Endothelial cell of umbilical vein (primary cell): ENCODE data around the gene RALA. TPM values are rescaled to one million over a fixed set of nuclear protein-coding genes. Genes with fewer than 3 reads are reported as not detected.
A peak's percentile ranks its signal among the peaks of the same experiment; 100 is the strongest.

Experiments used
- BruUV-seq: library from RNA; stranded (reverse); fragments of 400-500 nt; replicated peaks from 2 replicates; lab custom pipeline; 2021; lab: Mats Ljungman, UMichigan
- CTCF ChIA-PET: fragments of 300-600, 350-600 bp; sonication (Branson Sonifier 250); formaldehyde crosslinking; loops from one replicate; lab custom pipeline; 2021; ENCODE audit warnings: antibody characterized with exemption, inconsistent platforms; lab: Charles Lee
- POLR2A ChIA-PET: fragments of 300-600, 350-600 bp; sonication (Branson Sonifier 250); formaldehyde crosslinking; loops from one replicate; lab custom pipeline; 2021; ENCODE audit warnings: antibody characterized with exemption, inconsistent platforms; lab: Charles Lee
- DNase-seq: peaks from one replicate; pipeline ENCODE4 v3.0.0-alpha.2; 2011; ENCODE audit warnings: low read depth, low spot score
- FAIRE-seq: peaks from 2 replicates; lab custom pipeline; 2011; peaks lifted over from hg19 to GRCh38; lab: Jason Lieb, UNC
- H2AFZ ChIP-seq: 2 replicates; pipeline ENCODE4 v1.6.0; 2012; ENCODE audit warnings: low read depth, low read length, control low read depth, inconsistent platforms
- H3K27ac ChIP-seq: 2 replicates; pipeline ENCODE4 v1.5.1; 2011; ENCODE audit warnings: low read depth, mild to moderate bottlenecking, control low read depth, low read length, moderate library complexity; ENCODE audit not compliant: insufficient read depth
- H3K27me3 ChIP-seq, 2 experiments: 2 replicates each; pipeline versions ENCODE4 v1.6.0 to v1.6.1; 2011; ENCODE audit warnings: low read length in 2 of 2, mixed read lengths in 1 of 2; ENCODE audit not compliant: control insufficient read depth in 2 of 2, insufficient read depth in 2 of 2
- H3K36me3 ChIP-seq, 2 experiments: 2 replicates in 1 of 2; 3 replicates in 1 of 2; pipeline ENCODE4 v1.5.1; 2011; ENCODE audit warnings: low read length in 2 of 2, mild to moderate bottlenecking in 1 of 2, moderate library complexity in 1 of 2; ENCODE audit not compliant: control insufficient read depth in 2 of 2, insufficient read depth in 2 of 2; ENCODE audit errors: extremely low read depth in 1 of 2
- H3K4me1 ChIP-seq: 3 replicates; pipeline ENCODE4 v1.5.1; 2011; ENCODE audit warnings: mild to moderate bottlenecking, low read length; ENCODE audit not compliant: control insufficient read depth, insufficient read depth; ENCODE audit errors: extremely low read depth
- H3K4me2 ChIP-seq: 2 replicates; pipeline ENCODE4 v1.6.1; 2011; ENCODE audit warnings: low read length, control low read depth, mixed read lengths; ENCODE audit not compliant: insufficient read depth
- H3K4me3 ChIP-seq, 3 experiments: fragments of 200-600 bp in 1 of 3; sonication (generic), shearing (Covaris generic) in 1 of 3; replicated peaks in 1 of 3; 2 replicates each; pipeline ENCODE4 v1.5.1; 2011 to 2016; ENCODE audit warnings: control low read depth in 3 of 3, low read length in 3 of 3, mild to moderate bottlenecking in 2 of 3, inconsistent platforms in 1 of 3, low read depth in 1 of 3, moderate library complexity in 1 of 3; ENCODE audit not compliant: insufficient read depth in 1 of 3
- H3K79me2 ChIP-seq: 2 replicates; pipeline ENCODE4 v1.6.0; 2012; ENCODE audit warnings: low read length, inconsistent platforms; ENCODE audit not compliant: control insufficient read depth, insufficient read depth
- H3K9ac ChIP-seq: replicated peaks from 2 replicates; pipeline ENCODE3; 2011; ENCODE audit warnings: low read length, control low read depth; ENCODE audit not compliant: insufficient read depth; ENCODE audit errors: extremely low read depth
- H3K9me1 ChIP-seq: replicated peaks from 3 replicates; pipeline ENCODE4 v1.6.0; 2011; ENCODE audit warnings: mild to moderate bottlenecking, low read length; ENCODE audit not compliant: control insufficient read depth, insufficient read depth; ENCODE audit errors: extremely low read depth
- H3K9me3 ChIP-seq: replicated peaks from 2 replicates; pipeline ENCODE4 v1.5.1; 2012; ENCODE audit warnings: low read length, inconsistent platforms; ENCODE audit not compliant: control insufficient read depth, insufficient read depth
- H4K20me1 ChIP-seq: replicated peaks from 2 replicates; pipeline ENCODE3; 2011; ENCODE audit warnings: mild to moderate bottlenecking, low read length; ENCODE audit not compliant: control insufficient read depth, insufficient read depth; ENCODE audit errors: extremely low read depth
- EZH2 ChIP-seq: IDR thresholded peaks from 2 replicates; pipeline ENCODE4 v1.6.1; 2012; ENCODE audit warnings: borderline replicate concordance, low read depth, mild to moderate bottlenecking, moderate library complexity, low read length, inconsistent platforms; ENCODE audit not compliant: severe bottlenecking
- FOS ChIP-seq: IDR thresholded peaks from 2 replicates; pipeline ENCODE4 v1.6.1; 2011; ENCODE audit warnings: mild to moderate bottlenecking, low read length, moderate library complexity, borderline replicate concordance; ENCODE audit not compliant: insufficient read depth
- GATA2 ChIP-seq: IDR thresholded peaks from 2 replicates; pipeline ENCODE4 v1.7.0; 2011; ENCODE audit warnings: low read depth, mild to moderate bottlenecking, moderate library complexity, mixed read lengths, low read length; ENCODE audit not compliant: insufficient read length, insufficient read depth
- JUN ChIP-seq: IDR thresholded peaks from 2 replicates; pipeline ENCODE4 v1.6.1; 2011; ENCODE audit warnings: borderline replicate concordance, low read depth; ENCODE audit not compliant: insufficient read length, insufficient read depth
- MYC ChIP-seq: IDR thresholded peaks from one replicate; pipeline ENCODE4 v1.6.1; 2011; ENCODE audit warnings: mild to moderate bottlenecking, low read depth, low read length
- POLR2A ChIP-seq: IDR thresholded peaks from 2 replicates; pipeline ENCODE4 v1.6.1; 2012; ENCODE audit warnings: low read depth, mild to moderate bottlenecking, control low read depth, low read length
- POLR2AphosphoS5 ChIP-seq: IDR thresholded peaks from 2 replicates; pipeline ENCODE4 v1.6.1; 2012; ENCODE audit warnings: low read depth, mild to moderate bottlenecking, control low read depth, low read length, moderate library complexity; ENCODE audit not compliant: insufficient read depth
- dilution Hi-C: fragments of 300-500 bp; cut with MboI; formaldehyde crosslinking; loops from one replicate; pipeline ENCODE4 v1.15.0; 2019; ENCODE audit warnings: low sequenced_read_pairs; ENCODE audit not compliant: extremely low pct_ligation_motif_present
- intact Hi-C: fragments of 100-400 bp; cut with micrococcal nuclease; formaldehyde crosslinking; loops from one replicate; pipeline ENCODE4 v1.10.0; 2022
- polyA plus RNA-seq, 4 experiments: library from polyadenylated mRNA; depleted of rRNA in 3 of 4; stranded (reverse) in 3 of 4; unstranded in 1 of 4; fragments of >200 nt; gene quantifications; 2 replicates each; pipeline versions ENCODE4 v1.2.1 to v1.2.3, GENCODE V29; 2011 to 2012; ENCODE audit warnings: missing spikeins in 1 of 4
- total RNA-seq: library from RNA; stranded (reverse); gene quantifications from 2 replicates; pipeline ENCODE4 v1.2.3, GENCODE V29; 2021
- TF ChIP-seq, protein P1 (sequence below), 2 donors: IDR thresholded peaks; 1 replicate in 1 of 2; 2 replicates in 1 of 2; pipeline ENCODE4 v1.5.1; 2011; ENCODE audit warnings: low read length in 2 of 2, mild to moderate bottlenecking in 2 of 2, moderate library complexity in 2 of 2, control low read depth in 1 of 2, inconsistent platforms in 1 of 2, low read depth in 1 of 2; ENCODE audit not compliant: insufficient read depth in 1 of 2; ENCODE audit errors: extremely low read depth in 1 of 2
- TF ChIP-seq, protein P2 (sequence below): IDR thresholded peaks from 2 replicates; pipeline ENCODE4 v1.6.1; 2011; ENCODE audit not compliant: insufficient read depth, insufficient read length

Gene RALA
- total and polyA plus RNA-seq, 2 donors (not counting 3 experiments of a cell fraction or from before 2014, with no cell fraction given), result 91.1 to 191 TPM

DNA sequence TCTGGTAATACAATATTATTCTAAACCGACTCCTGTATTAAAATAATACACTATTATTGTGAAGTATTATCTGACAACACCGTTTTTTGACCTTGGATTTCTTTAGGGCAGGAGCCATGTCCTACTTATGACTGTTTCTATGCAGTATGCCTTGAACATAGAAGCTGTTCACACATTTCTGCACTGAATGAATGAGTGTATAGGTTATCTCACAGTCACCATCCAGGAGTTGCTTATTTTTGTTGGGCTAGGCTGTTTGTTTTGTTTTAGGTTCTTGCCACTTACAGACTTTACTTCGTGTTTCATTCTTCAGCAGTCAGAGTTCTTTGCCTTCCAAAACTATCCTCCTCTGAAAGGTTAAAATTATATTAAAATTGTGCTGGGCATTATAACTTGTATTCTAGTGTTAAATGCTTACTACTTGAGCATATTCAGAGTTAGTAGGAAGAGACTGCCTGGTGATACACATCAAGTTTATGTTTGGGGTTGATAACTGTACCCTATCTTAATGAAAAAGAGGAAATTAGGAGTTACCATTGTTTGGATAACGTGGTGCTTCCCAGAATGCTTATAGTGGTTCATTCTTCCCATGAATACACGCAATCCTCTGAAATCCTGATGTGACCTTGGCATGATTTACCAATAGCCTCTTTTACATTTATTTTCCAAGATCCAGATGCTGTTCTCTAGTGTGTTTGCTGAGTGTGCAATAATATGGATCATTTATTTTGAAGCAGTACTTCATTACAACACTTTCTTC lies 1.7 kb downstream of the RALA start:
- Histone ChIP-seq H3K27ac (peak overlapping the region; percentile 87), H2AFZ (no peak overlapping the region), H3K4me3 (peak overlapping the region; percentile 80 to 98 (median 90)), H3K9ac (peak overlapping the region; percentile 100), H4K20me1 (no peaks in the 10 kb centered on the region), H3K4me1 (peaks cover 43% of the 10 kb centered on the region), H3K27me3 (no peaks in the 10 kb centered on the region), H3K36me3 (peaks cover 4% of the 10 kb centered on the region in 2 experiments), H3K9me3 (no peaks in the 10 kb centered on the region), H3K4me2 (peak overlapping the region; percentile 99), H3K79me2 (peaks cover 65% of the 10 kb centered on the region), H3K9me1 (no peaks in the 10 kb centered on the region)
- dilution Hi-C loops (no loop called here), intact Hi-C loops (loop anchor here (1.0 to 5.0 kb wide), 3 partner anchors 36 to 322 kb away; no protein-coding TSS in a partner anchor)
- TF ChIP-seq MYC, result no peak
- TF ChIP-seq GATA2, result no peak
- no peak for TF ChIP-seq FOS
- peak; percentile 66 for TF ChIP-seq POLR2A
- TF ChIP-seq, protein P1, sequence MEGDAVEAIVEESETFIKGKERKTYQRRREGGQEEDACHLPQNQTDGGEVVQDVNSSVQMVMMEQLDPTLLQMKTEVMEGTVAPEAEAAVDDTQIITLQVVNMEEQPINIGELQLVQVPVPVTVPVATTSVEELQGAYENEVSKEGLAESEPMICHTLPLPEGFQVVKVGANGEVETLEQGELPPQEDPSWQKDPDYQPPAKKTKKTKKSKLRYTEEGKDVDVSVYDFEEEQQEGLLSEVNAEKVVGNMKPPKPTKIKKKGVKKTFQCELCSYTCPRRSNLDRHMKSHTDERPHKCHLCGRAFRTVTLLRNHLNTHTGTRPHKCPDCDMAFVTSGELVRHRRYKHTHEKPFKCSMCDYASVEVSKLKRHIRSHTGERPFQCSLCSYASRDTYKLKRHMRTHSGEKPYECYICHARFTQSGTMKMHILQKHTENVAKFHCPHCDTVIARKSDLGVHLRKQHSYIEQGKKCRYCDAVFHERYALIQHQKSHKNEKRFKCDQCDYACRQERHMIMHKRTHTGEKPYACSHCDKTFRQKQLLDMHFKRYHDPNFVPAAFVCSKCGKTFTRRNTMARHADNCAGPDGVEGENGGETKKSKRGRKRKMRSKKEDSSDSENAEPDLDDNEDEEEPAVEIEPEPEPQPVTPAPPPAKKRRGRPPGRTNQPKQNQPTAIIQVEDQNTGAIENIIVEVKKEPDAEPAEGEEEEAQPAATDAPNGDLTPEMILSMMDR (IDR thresholded peaks at IDR 0.05; ENCODE audit: extremely low read depth in 1 of 2, insufficient read depth in 1 of 2, low read depth in 1 of 2, low read length in 2 of 2), result no peak
- TF ChIP-seq EZH2, result no peak
- TF ChIP-seq JUN, result no peak
- TF ChIP-seq, protein P2, sequence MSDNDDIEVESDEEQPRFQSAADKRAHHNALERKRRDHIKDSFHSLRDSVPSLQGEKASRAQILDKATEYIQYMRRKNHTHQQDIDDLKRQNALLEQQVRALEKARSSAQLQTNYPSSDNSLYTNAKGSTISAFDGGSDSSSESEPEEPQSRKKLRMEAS, result no peak
- peak; percentile 24 for TF ChIP-seq POLR2AphosphoS5
- TSS peak; percentile 7 for BruUV-seq
- CTCF ChIA-PET, result interaction anchor here (1.1 to 10.3 kb wide), 5 partner anchors 11 to 121 kb away, joined by 4 to 138 read pairs (median 11); no protein-coding TSS in a partner anchor
- POLR2A ChIA-PET, result interaction anchor here (0.7 to 3.0 kb wide), 4 partner anchors 11 to 45 kb away, joined by 7 to 15 read pairs (median 8); no protein-coding TSS in a partner anchor
- FAIRE-seq (peak; percentile 63), DNase-seq (peak; percentile 65)
